Brain microvascular endothelial cell (primary cell): ENCODE data around the gene NFXL1.

Experiments
- DNase-seq: peaks from one replicate; pipeline ENCODE4 v3.0.0-alpha.2; 2020
- H3K27ac ChIP-seq: fragments of 250-450 bp; sonication (Bioruptor Pico); 2 replicates; pipeline ENCODE4 v1.5.1; 2020; ENCODE audit warnings: mild to moderate bottlenecking, moderate library complexity
- H3K27me3 ChIP-seq: fragments of 250-450 bp; sonication (Bioruptor Pico); replicated peaks from 2 replicates; pipeline ENCODE4 v1.5.1; 2020; ENCODE audit warnings: mild to moderate bottlenecking
- H3K36me3 ChIP-seq: fragments of 250-450 bp; sonication (Bioruptor Pico); replicated peaks from 2 replicates; pipeline ENCODE4 v1.5.1; 2020; ENCODE audit warnings: mild to moderate bottlenecking
- H3K4me3 ChIP-seq: 2 replicates; pipeline ENCODE4 v1.5.1; 2011; ENCODE audit warnings: low read depth, mild to moderate bottlenecking, control low read depth, low read length, moderate library complexity
- CTCF ChIP-seq: IDR thresholded peaks from 2 replicates; pipeline ENCODE4 v1.5.1; 2011; ENCODE audit warnings: low read depth, mild to moderate bottlenecking, moderate library complexity, low read length, control low read depth, inconsistent platforms; ENCODE audit errors: missing control alignments
- in situ Hi-C: cut with HindIII; loops from 2 replicates; pipeline ENCODE4 v1.10.0; 2017; ENCODE audit warnings: low sequenced_read_pairs, low pct_ligation_motif_present

The NFXL1 gene

GRCh38 chr4:47860305-47860704 lies 54.1 kb downstream of the NFXL1 start:
- no peak for DNase-seq
- no peak overlapping the region for H3K4me3 ChIP-seq
- no peaks in the 10 kb centered on the region for H3K36me3 ChIP-seq
- no peak overlapping the region for H3K27ac ChIP-seq
- no peak for TF ChIP-seq CTCF
- H3K27me3 ChIP-seq, result no peaks in the 10 kb centered on the region
- in situ Hi-C loops, result no loop called here

GRCh38 chr4:47858006-47858405 lies 56.4 kb downstream of the NFXL1 start:
- Histone ChIP-seq H3K27ac (no peak overlapping the region), H3K4me3 (no peak overlapping the region), H3K27me3 (no peaks in the 10 kb centered on the region), H3K36me3 (no peaks in the 10 kb centered on the region)
- TF ChIP-seq CTCF, result no peak
- in situ Hi-C loops, result no loop called here
- DNase-seq, result no peak

- in situ Hi-C loops, result no loop called here
- H3K27me3 ChIP-seq, result no peaks in the 10 kb centered on the region
- no peak overlapping the region for H3K4me3 ChIP-seq
- DNase-seq, result no peak
- no peak overlapping the region for H3K27ac ChIP-seq
- TF ChIP-seq CTCF, result no peak
- H3K36me3 ChIP-seq, result no peaks in the 10 kb centered on the region
Measured at GRCh38 chr4:47856713-47857112, 57.7 kb downstream of the NFXL1 start.

- H3K4me3 ChIP-seq, result no peak overlapping the region
- no peak overlapping the region for H3K27ac ChIP-seq
- no peak for DNase-seq
- in situ Hi-C loops, result no loop called here
- TF ChIP-seq CTCF, result no peak
- H3K36me3 ChIP-seq, result no peaks in the 10 kb centered on the region
- no peaks in the 10 kb centered on the region for H3K27me3 ChIP-seq
Measured at GRCh38 chr4:47855350-47855749, 59.0 kb downstream of the NFXL1 start.

GRCh38 chr4:47852136-47852535 lies 62.2 kb downstream of the NFXL1 start:
- Histone ChIP-seq H3K36me3 (no peaks in the 10 kb centered on the region), H3K27me3 (no peaks in the 10 kb centered on the region), H3K27ac (peak overlapping the region; percentile 68), H3K4me3 (no peak overlapping the region)
- peak; percentile 88 for DNase-seq
- TF ChIP-seq CTCF, result no peak
- in situ Hi-C loops, result no loop called here

- Histone ChIP-seq H3K27ac (no peak overlapping the region), H3K4me3 (no peak overlapping the region), H3K36me3 (no peaks in the 10 kb centered on the region), H3K27me3 (no peaks in the 10 kb centered on the region)
- no peak for DNase-seq
- in situ Hi-C loops, result no loop called here
- TF ChIP-seq CTCF, result no peak
Measured at GRCh38 chr4:47849466-47849865, 64.9 kb downstream of the NFXL1 start.
